HG03196 (cell line): ENCODE measurements around the gene SOWAHC.

ENCODE experiments used
- ATAC-seq: cut with Tn5 transposase; IDR thresholded peaks from one replicate; pipeline ENCODE4 v1.9.1; 2021; ENCODE audit not compliant: unreplicated experiment

Gene SOWAHC

GRCh38 chr2:109644571-109645275 lies 30.6 kb downstream of the SOWAHC start:
- ATAC-seq = no peak

DNA sequence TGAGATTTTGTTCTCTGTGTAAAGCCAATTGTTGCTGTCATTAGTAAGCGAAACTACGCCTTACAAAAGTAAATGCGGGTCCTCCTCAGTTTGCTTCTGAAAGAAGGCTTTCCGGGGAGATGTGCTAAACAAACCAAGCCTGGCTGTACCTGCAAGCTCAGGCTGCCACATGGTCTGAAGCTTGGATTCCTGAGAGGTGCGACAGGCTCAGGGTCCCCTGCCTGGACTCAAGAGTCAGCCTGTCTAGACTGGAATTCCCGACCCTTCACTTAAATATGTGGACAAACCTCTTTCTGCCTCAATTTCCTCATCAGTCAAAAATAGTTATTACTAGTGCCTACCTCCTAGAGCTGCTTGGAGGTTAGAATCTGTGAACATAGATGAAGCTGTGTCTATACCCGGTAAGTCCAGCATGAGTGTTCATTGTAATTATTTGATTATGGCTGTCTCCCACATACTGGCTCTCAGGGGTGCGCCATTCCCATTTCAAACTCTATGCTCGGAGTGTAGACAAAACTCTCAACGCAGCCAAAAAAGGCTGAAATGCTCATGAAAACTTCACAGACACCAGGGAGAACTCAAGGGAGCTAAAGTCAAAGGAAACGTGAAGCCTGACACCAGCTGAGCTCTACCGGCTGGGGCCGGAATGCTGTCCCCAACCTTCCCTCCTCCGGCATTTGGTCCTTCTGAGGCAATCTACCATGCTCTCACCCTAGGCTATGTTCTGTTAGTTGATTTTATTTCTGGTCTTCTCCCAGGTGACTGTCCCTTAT lies 31.4 kb downstream of the SOWAHC start:
- no peak for ATAC-seq

- no peak for ATAC-seq
These were observed 32.8 kb downstream of the SOWAHC start for GRCh38 chr2:109646961-109647360.

DNA sequence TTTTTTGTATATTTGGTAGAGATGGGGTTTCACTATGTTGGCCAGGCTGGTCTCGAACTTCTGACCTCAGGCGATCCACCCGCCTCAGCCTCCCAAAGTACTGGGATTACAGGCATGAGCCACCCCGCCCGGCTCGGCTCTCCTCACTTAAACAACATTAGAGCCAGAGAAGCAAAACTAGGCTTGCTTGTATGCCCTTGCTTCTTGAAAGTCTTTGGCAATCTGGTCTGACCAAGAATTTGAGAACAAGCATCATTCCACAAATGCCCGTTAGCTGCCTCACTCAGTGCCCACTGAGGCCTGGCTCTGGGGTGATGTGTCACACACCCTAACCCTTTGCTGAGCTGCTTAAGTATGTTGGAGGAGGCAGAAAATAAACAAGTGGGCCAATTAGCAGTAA lies 33.5 kb downstream of the SOWAHC start:
- ATAC-seq = no peak

DNA sequence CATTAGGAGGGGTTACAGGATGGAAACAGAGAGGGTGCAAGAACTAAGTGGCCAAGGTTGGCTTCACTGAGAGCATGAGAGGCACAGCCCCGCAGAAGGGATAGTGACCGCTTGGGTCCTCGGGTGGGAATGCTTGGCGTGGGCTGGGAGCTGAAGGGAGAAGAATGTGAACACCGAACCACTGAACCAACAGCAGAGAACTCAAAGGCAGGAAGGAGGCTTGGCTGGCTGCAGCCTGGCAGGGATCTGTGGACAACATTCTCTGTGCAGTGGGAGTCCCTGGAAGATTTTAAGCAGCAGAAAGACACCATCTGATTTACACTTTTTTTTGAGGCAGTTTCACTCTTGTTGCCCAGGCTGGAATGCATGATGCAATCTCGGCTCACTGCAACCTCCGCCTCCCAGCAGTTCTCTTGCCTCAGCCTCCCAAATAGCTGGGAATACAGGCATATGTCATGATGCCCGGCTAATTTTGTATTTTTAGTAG lies 33.9 kb downstream of the SOWAHC start:
- no peak for ATAC-seq

DNA sequence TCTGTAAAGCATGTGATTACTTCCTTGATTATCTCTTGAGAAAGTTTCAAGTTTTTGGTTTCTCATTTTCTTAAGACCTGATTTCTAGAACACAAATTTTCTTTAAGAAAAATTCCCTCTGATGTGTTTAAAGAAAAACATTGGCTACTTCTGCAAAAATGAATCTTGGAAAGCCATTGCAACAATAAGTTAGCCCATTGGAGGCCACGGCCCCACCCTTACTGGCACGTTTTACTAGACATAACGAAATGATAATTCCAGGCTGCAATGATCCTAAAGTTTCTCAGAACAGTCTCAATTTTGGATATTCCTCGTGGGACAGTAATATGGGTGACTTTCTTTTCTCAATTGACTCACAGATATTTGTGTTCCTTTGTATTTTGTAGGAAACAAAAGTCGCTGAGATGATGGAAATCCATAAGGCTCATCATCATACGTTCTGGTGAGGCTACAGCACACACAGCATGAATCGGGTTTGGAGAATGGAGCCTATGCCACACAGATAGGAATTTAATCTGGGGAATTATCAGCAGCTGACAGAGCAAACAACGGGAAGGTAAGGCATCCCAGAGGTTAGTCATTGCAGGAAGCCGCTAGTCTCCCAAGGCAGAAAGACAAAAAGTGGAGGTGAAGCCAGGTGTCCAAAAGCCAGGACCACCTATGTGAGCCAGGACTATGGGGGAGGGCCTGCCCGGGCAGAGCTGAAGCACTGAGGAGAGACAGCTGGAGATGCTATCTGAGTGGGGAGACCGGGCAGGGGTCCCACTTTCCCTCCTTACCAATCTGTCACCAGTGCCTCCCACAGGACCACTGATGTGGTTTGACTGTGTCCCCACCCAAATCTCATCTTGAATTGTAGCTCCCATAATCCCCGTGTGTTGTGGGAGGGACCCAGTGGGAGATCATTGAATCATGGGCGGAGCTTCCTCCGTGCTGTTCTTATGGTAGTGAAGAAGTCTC lies 35.9 kb downstream of the SOWAHC start:
- no peak for ATAC-seq

- no peak for ATAC-seq
These were observed 40.3 kb downstream of the SOWAHC start for GRCh38 chr2:109654326-109655050.

- no peak for ATAC-seq
These were observed 41.1 kb downstream of the SOWAHC start for GRCh38 chr2:109655287-109655686.

GRCh38 chr2:109659396-109660045 lies 45.4 kb downstream of the SOWAHC start:
- ATAC-seq = no peak

DNA sequence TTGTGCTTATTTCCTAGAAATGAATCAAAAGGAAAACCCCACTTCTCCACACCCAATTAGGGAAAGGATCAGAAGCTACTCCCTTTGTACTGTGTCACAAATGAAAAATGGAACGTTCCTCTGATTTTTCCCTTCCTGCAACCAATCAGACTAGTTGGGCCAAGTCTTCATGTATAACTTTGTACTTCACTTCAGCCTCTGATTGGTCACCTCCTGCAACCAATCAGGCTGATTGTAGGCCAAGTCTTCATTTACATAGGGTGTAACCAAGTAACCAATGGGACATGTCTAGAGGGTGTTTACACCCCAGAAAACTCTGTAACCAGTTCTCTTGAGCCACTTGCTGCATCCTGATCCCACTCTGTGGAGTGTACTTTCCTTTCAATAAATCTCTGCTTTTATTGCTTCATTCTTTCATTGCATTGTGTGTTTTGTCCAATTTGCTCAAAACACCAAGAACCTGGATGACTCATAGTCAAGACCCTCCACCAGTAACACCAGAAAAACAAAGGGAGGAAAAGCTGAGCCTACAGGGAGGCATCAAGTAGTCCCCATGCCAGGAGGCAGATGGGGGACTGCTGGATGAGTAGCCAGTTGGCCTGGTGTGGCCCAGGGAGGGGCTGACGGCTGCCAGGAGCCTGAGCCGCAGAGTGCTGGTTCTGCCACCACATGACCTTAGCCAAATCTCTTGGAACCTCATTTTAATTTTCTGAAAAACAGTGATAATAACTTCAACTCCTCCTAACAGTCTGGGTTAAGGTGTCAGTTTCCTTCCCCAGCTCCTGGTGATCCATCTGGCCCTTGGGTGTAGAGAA lies 46.1 kb downstream of the SOWAHC start:
- no peak for ATAC-seq

- ATAC-seq = no peak
These were observed 48.7 kb downstream of the SOWAHC start for GRCh38 chr2:109662889-109663288.

DNA sequence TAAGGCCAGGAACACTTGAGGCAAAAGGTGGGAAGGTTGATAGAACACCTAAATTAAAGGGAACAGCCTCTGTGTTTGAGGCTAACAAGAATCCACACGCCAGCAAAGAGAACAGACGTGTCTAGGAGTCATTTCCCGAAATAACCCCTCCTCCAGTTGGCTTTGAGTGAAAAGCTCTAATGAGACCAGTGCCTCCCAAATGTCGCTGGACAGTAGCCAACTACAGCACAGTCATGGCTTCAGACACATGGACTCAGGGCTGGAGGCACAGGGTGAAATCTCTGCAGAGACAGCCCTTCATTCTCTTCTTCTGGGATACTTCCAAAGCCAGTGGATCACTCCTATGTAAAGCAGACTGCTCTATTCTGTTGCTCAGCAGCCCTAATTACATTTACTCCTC lies 49.6 kb downstream of the SOWAHC start:
- no peak for ATAC-seq

DNA sequence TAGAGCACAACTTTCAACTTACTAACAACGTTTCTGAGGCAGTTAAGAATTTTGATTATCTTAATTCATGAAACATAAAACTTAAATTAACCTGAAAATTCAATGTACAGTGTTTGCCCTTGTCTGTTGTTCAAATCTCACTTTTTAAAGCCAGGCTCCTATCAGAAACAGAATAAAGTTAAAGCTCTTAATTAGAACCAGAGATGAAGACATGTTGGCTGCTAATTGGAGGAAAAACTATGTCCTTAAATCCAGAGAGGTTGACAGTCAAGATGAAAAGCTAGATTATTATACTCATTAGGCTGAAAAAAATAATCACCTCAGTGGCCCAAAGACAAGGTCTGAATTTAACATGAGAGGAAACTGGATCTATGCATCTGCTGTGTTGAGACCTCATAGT lies 52.3 kb downstream of the SOWAHC start:
- ATAC-seq = no peak
